Stomach (tissue), 4 donors: ENCODE data around the gene PNLIPRP3.

Experiments used
- CTCF ChIP-seq, 7 experiments: fragments of 450-650 bp in 4 of 7; fragments of 200-600 bp in 3 of 7; sonication (generic) in 3 of 7; IDR thresholded peaks; one replicate each; pipeline ENCODE4 v1.5.1; 2016 to 2019; ENCODE audit warnings: antibody characterized with exemption in 7 of 7, control low read depth in 2 of 7, mild to moderate bottlenecking in 1 of 7
- POLR2A ChIP-seq, 4 donors: fragments of 450-650 bp; IDR thresholded peaks; one replicate each; pipeline ENCODE4 v1.6.1; 2016; ENCODE audit warnings: antibody characterized with exemption in 4 of 4, control low read depth in 2 of 4, mild to moderate bottlenecking in 1 of 4, moderate library complexity in 1 of 4
- POLR2AphosphoS5 ChIP-seq, 3 donors: sonication (generic); formaldehyde crosslinking; IDR thresholded peaks; one replicate each; pipeline ENCODE4 v1.6.1; 2016; ENCODE audit warnings: antibody characterized with exemption in 3 of 3

GRCh38 chr10:116469437-116469836 lies 41.8 kb downstream of the PNLIPRP3 start:
- no peak for TF ChIP-seq POLR2A (IDR thresholded peaks at IDR 0.05)
- no peak for TF ChIP-seq CTCF (IDR thresholded peaks at IDR 0.05)
- no peak for TF ChIP-seq POLR2AphosphoS5 (IDR thresholded peaks at IDR 0.05)
